Thymus (tissue), 14 donors: ENCODE data around the gene PPIH. TPM values are rescaled to one million over a fixed set of nuclear protein-coding genes. Genes with fewer than 3 reads are reported as not detected.
"Not testable (repeated sequence)": the region's sequence is repeated elsewhere in the genome, so short reads cannot be mapped to it uniquely, and the experiment has no call there.

ENCODE experiments used
- DNase-seq, 9 donors: peaks; one replicate each; pipeline ENCODE4 v3.0.0-alpha.2; 2013; ENCODE audit warnings: low spot score in 9 of 9, low read depth in 6 of 9, missing footprints in 1 of 9
- H3K27ac ChIP-seq, 2 donors: one replicate each; pipeline ENCODE4 v1.5.1; 2013; ENCODE audit warnings: control low read depth in 1 of 2, low read depth in 1 of 2, low read length in 1 of 2, mild to moderate bottlenecking in 1 of 2, moderate library complexity in 1 of 2
- H3K27me3 ChIP-seq, 2 donors: one replicate each; pipeline ENCODE4 v1.5.1; 2013; ENCODE audit warnings: low read length in 1 of 2; ENCODE audit not compliant: control insufficient read depth in 2 of 2, insufficient read depth in 1 of 2
- H3K36me3 ChIP-seq, 2 donors: one replicate each; pipeline ENCODE4 v1.5.1; 2013; ENCODE audit warnings: low read length in 1 of 2, mild to moderate bottlenecking in 1 of 2, moderate library complexity in 1 of 2; ENCODE audit not compliant: control insufficient read depth in 2 of 2, insufficient read depth in 2 of 2
- H3K4me1 ChIP-seq, 2 donors: one replicate each; pipeline ENCODE4 v1.5.1; 2013; ENCODE audit warnings: low read length in 2 of 2; ENCODE audit not compliant: control insufficient read depth in 2 of 2, insufficient read depth in 2 of 2
- H3K4me3 ChIP-seq, 2 donors: one replicate each; pipeline ENCODE4 v1.5.1; 2013; ENCODE audit warnings: low read length in 2 of 2, control low read depth in 1 of 2, mild to moderate bottlenecking in 1 of 2
- H3K9me3 ChIP-seq, 2 donors: one replicate each; pipeline ENCODE4 v1.5.1; 2013; ENCODE audit warnings: low read length in 1 of 2, mild to moderate bottlenecking in 1 of 2; ENCODE audit not compliant: control insufficient read depth in 2 of 2, insufficient read depth in 1 of 2
- WGBS: extraction: QIAGEN DNeasy Blood & Tissue Kit; methylation state at CpG from one replicate; pipeline ENCODE4 v1.1.7; 2013; 5-methylcytosine and 5-hydroxymethylcytosine counted together
- long read RNA-seq, 10 donors: transcript quantifications; one replicate each; lab custom pipeline, GENCODE V29; 2026
- polyA plus RNA-seq: library from polyadenylated mRNA; stranded (reverse); fragments of 200-250 nt; gene quantifications from one replicate; pipeline ENCODE4 v1.2.3, GENCODE V29; 2013
- total RNA-seq: library from RNA; stranded (reverse); fragments of 120-200 nt; gene quantifications from one replicate; pipeline ENCODE4 v1.2.4, GENCODE V29; 2013
- donor health status: healthy.

The PPIH gene
- total RNA-seq, result 95.2 TPM
- polyA plus RNA-seq, result 49.7 TPM
- long read RNA-seq, donor 1, result 0 reads
- long read RNA-seq, donor 2, transcript PPIH-201 (10 exons, 752 nt), result major isoform, 15 of 33 reads
- long read RNA-seq, donor 2, partial matches to known transcripts, result 18 of 33 reads
- long read RNA-seq, donor 2, other reads (novel, unspliced or antisense), result 0 of 33 reads
- long read RNA-seq, donor 3, transcript PPIH-201 (10 exons, 752 nt), result major isoform, 29 of 58 reads
- long read RNA-seq, donor 3, partial matches to known transcripts, result 22 of 58 reads
- long read RNA-seq, donor 3, other reads (novel, unspliced or antisense), result 6 of 58 reads
- long read RNA-seq, donor 4, transcript PPIH-201 (10 exons, 752 nt), result major isoform, 5 of 15 reads
- long read RNA-seq, donor 4, partial matches to known transcripts, result 10 of 15 reads
- long read RNA-seq, donor 4, other reads (novel, unspliced or antisense), result 0 of 15 reads
- long read RNA-seq, donor 5, transcript PPIH-201 (10 exons, 752 nt), result major isoform, 42 of 61 reads
- long read RNA-seq, donor 5, partial matches to known transcripts, result 18 of 61 reads
- long read RNA-seq, donor 5, other reads (novel, unspliced or antisense), result 0 of 61 reads
- long read RNA-seq, donor 6, transcript PPIH-201 (10 exons, 752 nt), result major isoform, 17 of 17 reads
- long read RNA-seq, donor 6, partial matches to known transcripts, result 0 of 17 reads
- long read RNA-seq, donor 6, other reads (novel, unspliced or antisense), result 0 of 17 reads
- long read RNA-seq, donor 7, transcript PPIH-201 (10 exons, 752 nt), result major isoform, 18 of 24 reads
- long read RNA-seq, donor 7, partial matches to known transcripts, result 6 of 24 reads
- long read RNA-seq, donor 7, other reads (novel, unspliced or antisense), result 0 of 24 reads
- long read RNA-seq, donor 8, transcript PPIH-201 (10 exons, 752 nt), result major isoform, 8 of 8 reads
- long read RNA-seq, donor 8, partial matches to known transcripts, result 0 of 8 reads
- long read RNA-seq, donor 8, other reads (novel, unspliced or antisense), result 0 of 8 reads
- long read RNA-seq, donor 9, transcript PPIH-201 (10 exons, 752 nt), result major isoform, 14 of 20 reads
- long read RNA-seq, donor 9, partial matches to known transcripts, result 5 of 20 reads
- long read RNA-seq, donor 9, other reads (novel, unspliced or antisense), result 0 of 20 reads
- long read RNA-seq, donor 10, transcript PPIH-201 (10 exons, 752 nt), result major isoform, 10 of 10 reads
- long read RNA-seq, donor 10, partial matches to known transcripts, result 0 of 10 reads
- long read RNA-seq, donor 10, other reads (novel, unspliced or antisense), result 0 of 10 reads

GRCh38 chr1:42657981-42658876, at the start of gene PPIH:
Gene PPIH, plus strand, starts transcription at chr1:42658423. Its CDS starts 24 bp downstream, at chr1:42658447.
- under 1% methylated on average over 53 of the region's 53 CpGs for WGBS
- Histone ChIP-seq H3K27me3 (no peaks in the 10 kb centered on the region), H3K9me3 (no peaks in the 10 kb centered on the region), H3K27ac (peak within 1 kb of the TSS; percentile 83 to 92), H3K4me1 (peaks cover 11 to 17% of the 10 kb centered on the region in 2 donors), H3K36me3 (peaks cover 7 to 23% of the 10 kb centered on the region in 2 donors), H3K4me3 (peak within 1 kb of the TSS; percentile 64 to 100)
- peak; percentile 83 to 97 (median 92) for DNase-seq

GRCh38 chr1:42613803-42614131, 44.5 kb upstream of the PPIH start:
- Histone ChIP-seq H3K4me3 (no peak overlapping the region), H3K9me3 (no peaks in the 10 kb centered on the region), H3K4me1 (no peaks in the 10 kb centered on the region), H3K27ac (no peak overlapping the region), H3K27me3 (no peaks in the 10 kb centered on the region), H3K36me3 (no peaks in the 10 kb centered on the region)
- no peak for DNase-seq
- 87% methylated on average over 4 of the region's 4 CpGs for WGBS

GRCh38 chr1:42618866-42619265, 39.4 kb upstream of the PPIH start:
- Histone ChIP-seq H3K36me3 (no peaks in the 10 kb centered on the region), H3K27ac (no peak overlapping the region), H3K4me1 (no peaks in the 10 kb centered on the region), H3K27me3 (no peaks in the 10 kb centered on the region), H3K4me3 (no peak overlapping the region), H3K9me3 (no peaks in the 10 kb centered on the region)
- DNase-seq, result no peak
- WGBS, result 52% methylated on average over 2 of the region's 2 CpGs

GRCh38 chr1:42620307-42620706, 37.9 kb upstream of the PPIH start:
- no peak for DNase-seq
- H3K4me1 ChIP-seq, result no peaks in the 10 kb centered on the region
- no peaks in the 10 kb centered on the region for H3K36me3 ChIP-seq
- H3K27me3 ChIP-seq, result no peaks in the 10 kb centered on the region
- H3K9me3 ChIP-seq, result no peaks in the 10 kb centered on the region
- no peak overlapping the region for H3K27ac ChIP-seq
- 78% methylated on average over 2 of the region's 2 CpGs for WGBS
- no peak overlapping the region for H3K4me3 ChIP-seq

- H3K9me3 ChIP-seq, H3K4me3 ChIP-seq, H3K27me3 ChIP-seq, H3K36me3 ChIP-seq, H3K4me1 ChIP-seq, H3K27ac ChIP-seq, DNase-seq: not testable (repeated sequence)
- WGBS, result 99% methylated on average over 4 of the region's 4 CpGs
Measured at GRCh38 chr1:42621180-42621579, 37.0 kb upstream of the PPIH start.

- H3K4me1 ChIP-seq, H3K4me3 ChIP-seq, H3K27me3 ChIP-seq, H3K9me3 ChIP-seq, H3K27ac ChIP-seq, DNase-seq, H3K36me3 ChIP-seq: not testable (repeated sequence)
- WGBS, result 95% methylated on average over 3 of the region's 3 CpGs
Measured at GRCh38 chr1:42627205-42627604, 31.0 kb upstream of the PPIH start.

- H3K27me3 ChIP-seq, result no peaks in the 10 kb centered on the region
- H3K4me3 ChIP-seq, result no peak overlapping the region
- H3K36me3 ChIP-seq, result no peaks in the 10 kb centered on the region
- no peak overlapping the region for H3K27ac ChIP-seq
- no peaks in the 10 kb centered on the region for H3K9me3 ChIP-seq
- no peak for DNase-seq
- H3K4me1 ChIP-seq, result no peaks in the 10 kb centered on the region
Measured at GRCh38 chr1:42639116-42639515, 19.1 kb upstream of the PPIH start.

- Histone ChIP-seq H3K4me3 (no peak overlapping the region), H3K9me3 (no peaks in the 10 kb centered on the region), H3K27me3 (no peaks in the 10 kb centered on the region), H3K4me1 (no peaks in the 10 kb centered on the region), H3K27ac (no peak overlapping the region), H3K36me3 (no peaks in the 10 kb centered on the region)
- WGBS, result 97% methylated on average over 2 of the region's 2 CpGs
- DNase-seq, result no peak
Measured at GRCh38 chr1:42646056-42646455, 12.2 kb upstream of the PPIH start.
